GM19467 (cell line): Measurements from ENCODE around the gene ANKRD33B.
"Not testable (repeated sequence)": the region's sequence is repeated elsewhere in the genome, so short reads cannot be mapped to it uniquely, and the experiment has no call there.

ENCODE experiments used
- ATAC-seq: cut with Tn5 transposase; IDR thresholded peaks from one replicate; pipeline ENCODE4 v1.9.1; 2021; ENCODE audit warnings: mild to moderate bottlenecking, moderate library complexity; ENCODE audit not compliant: unreplicated experiment

ANKRD33B gene

DNA sequence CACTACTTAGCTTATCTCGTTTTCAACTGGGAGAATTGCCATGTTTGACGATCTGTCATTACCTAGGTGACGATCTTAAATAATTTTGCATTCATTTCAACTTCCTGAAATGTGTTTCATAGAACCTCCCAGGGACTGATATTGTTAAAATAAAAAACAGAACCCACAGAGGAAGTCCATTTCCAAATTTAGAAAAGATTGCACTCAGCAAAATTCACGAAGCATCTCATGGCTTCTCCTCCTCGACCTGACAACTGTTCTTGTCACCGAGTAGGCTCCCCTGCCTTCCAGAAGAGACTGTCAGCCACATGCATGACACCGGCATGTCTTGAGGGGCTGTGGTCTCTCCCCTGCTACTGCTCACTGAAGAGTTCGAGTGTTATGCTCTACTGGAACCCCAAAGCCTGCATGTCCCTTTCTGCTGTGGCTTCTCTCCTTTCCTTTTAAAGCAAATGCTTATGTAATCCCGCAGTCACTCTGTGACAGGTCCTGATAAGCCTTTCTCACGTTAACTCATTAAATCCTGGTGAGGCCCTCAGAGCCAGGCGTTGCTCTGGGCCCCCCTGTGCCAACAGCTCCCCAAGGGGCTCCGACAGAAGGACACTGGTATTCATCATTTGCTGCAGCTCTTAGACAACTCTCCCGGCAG is 26.8 kb upstream of the ANKRD33B start:
- no peak for ATAC-seq

DNA sequence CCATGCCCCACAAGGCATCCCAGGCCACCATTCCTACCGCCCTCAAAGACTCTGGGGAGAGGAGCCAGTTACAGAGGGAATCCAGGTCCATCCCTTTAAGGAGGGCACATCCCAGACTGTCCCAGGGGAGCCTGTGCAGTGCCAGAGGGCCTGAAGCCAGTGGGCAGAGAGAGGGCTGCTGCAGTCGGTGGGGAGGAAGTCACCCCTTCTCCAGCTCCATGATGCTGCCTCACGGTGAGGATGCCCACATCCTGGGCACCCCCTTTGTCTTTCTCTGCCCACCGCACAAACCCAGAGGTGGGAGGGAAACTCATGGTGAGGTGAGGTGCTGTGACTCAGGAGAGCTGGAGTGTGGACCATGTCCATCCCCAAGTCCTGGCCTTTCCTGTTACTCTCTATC is 26.2 kb upstream of the ANKRD33B start:
- ATAC-seq: no peak

DNA sequence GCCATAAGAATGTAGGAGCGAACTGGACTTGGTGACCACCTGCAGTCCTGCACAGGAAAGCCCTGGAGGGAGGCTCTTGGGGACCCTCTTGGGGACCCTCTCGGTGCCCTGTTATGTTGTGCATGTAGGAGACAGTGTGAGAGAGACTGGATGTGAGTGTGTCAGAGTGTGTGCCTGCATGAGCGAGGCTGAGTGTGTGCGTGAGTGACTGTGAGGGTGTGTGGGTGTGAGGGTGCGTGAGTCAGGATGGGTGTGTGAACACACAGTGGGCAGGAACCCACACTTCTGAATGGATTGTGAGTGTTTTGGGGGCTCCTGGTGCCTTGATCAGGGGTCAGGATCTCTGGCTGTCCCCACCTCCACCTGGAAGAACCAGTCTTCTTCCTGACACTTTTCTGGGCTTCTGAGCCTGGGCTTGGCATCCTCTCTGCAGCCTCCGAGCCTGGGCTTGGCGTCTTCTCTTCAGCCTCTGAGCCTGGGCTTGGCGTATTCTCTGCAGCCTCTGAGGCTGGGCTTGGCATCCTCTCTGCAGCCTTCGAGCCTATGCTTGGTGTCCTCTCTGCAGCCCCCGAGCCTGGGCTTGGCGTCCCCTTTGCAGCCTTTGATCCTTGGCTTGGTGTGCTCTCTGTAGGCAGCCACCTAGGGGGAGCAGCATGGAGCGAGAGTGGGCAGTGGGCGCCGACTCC is 25.6 kb upstream of the ANKRD33B start:
- no peak for ATAC-seq

DNA sequence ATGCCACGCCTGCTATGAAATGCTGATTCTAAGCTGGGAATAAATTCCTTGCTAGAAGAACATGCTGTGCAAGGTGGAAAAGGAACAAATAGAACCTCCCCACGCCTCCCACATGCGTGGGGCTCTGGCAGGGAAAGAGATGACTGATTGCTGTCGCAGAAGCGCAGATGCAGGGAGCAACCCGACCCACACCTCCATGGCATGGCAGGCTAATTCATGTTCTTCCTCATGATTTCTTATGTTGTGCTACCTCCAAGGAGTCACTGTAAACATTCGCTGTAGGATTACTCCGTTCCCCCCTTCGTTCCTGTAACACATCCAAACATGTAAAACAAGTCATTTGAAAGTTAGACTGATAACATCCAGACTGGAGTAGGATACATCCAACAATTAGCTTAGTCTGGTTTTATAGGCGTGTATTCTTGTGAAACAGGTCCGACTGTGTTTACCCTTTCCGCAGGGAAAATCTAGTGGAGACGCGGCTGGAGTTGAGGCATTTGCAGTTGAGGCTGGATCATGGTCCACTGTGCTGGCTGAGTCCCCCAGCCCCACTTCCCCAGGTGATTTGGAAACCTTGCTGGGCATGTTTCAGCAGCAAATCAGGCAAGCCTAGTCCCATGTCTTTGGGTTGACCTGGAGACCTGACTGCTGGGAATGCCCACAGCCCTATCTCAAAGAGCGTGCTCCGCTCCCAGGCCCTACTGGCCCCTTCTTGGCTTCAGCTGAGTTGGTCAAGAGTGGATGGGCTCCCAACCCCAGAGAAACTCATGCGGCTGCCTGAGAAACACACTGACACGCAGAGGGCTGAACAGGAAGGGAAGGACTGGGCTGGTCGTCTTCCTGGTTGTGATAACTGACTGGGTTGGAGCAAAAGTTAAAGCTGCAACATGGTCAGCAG is 24.8 kb upstream of the ANKRD33B start:
- ATAC-seq: no peak

DNA sequence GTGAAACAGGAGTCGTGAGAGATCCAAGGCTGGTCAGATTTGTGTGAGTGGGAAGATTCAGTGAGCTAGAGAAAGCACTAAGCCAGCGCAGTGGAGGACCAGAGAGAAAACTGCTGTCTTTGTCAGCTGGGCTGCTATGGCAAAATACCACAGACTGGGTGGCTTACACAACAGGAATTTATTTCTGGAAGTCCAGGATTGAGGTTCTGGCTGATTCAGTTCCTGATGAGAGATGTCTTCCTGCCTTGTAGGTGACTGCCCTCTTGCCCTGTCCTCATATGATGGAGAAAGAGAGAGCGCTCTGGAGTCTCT is 24.2 kb upstream of the ANKRD33B start:
- no peak for ATAC-seq

DNA sequence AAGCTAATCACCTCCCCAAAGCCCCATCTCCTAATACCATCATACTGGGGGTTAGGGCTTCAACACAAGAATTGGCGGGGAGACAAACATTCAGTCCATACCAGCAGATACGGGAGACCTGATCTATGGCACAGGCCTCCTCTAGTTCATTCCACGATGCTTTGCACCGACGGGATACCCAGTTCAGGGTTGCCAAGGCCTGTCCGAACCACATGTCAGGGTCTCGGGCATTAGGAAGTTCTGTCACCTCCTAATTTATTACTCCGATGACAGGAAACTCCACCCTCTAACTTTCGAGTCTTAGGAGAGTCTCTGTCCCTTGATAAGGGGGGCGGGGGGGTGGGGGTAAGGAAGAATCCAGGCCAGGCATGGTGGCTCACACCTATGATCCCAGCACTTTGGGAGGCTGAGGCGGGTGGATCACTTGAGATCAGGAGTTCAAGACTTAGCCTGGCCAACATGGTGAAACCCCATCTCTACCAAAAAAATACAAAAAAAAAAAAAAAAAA is 23.8 kb upstream of the ANKRD33B start:
- no peak for ATAC-seq

DNA sequence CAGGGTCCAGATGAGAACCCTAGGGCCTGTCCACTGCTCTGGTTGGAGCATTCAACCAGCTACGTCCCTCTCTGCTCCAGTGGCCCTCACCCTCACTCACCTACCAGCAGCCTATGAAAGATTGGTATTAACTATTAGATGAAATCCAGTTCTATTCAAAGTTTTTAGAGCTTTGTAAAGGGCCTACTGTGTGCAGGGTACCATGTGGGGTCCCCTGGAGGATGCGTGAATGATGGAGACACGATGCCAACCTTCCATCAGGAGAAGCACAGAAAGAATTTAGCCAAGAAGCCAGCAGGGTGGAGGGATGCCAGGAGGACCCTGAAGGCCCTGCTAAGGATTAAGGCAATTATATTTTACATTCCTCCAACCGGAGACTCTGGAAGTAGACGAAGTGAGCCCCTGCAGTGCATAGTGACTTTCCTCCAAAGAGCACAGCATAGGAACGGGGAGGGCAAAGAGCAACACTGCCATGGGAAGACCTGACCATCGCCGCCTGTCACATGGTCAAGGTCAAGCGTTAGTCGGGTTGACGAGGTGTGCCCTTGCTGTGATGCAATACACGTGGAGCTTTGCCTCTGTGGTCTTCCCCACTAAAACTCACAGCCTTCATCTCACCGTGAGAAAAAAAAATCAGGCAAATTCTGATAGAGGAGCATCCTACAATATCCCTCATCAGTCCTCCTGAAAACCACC is 22.8 kb upstream of the ANKRD33B start:
- no peak for ATAC-seq

DNA sequence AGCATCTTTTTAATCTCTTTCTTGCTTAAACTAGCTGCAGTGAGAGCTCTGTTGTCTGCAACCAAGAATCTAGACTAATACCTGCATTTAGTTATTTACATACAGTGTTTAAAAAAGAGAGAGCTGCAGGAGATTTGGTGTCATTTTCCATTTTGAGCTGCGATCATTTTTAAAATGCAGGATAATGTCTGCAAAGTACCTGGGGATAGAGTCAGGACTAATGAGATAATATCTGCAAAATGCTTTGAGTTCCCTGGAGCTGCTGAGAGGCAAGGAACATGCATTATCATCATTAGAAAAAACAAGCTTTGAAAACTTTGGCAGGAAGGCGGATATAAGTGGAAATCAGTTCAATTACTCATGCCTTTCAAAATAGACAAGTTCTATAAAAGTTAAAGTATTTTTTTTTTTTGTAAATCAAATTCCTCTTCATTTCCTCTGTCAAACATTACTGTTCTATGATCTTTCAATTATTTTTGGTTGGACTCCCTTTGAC is 21.8 kb upstream of the ANKRD33B start:
- no peak for ATAC-seq

DNA sequence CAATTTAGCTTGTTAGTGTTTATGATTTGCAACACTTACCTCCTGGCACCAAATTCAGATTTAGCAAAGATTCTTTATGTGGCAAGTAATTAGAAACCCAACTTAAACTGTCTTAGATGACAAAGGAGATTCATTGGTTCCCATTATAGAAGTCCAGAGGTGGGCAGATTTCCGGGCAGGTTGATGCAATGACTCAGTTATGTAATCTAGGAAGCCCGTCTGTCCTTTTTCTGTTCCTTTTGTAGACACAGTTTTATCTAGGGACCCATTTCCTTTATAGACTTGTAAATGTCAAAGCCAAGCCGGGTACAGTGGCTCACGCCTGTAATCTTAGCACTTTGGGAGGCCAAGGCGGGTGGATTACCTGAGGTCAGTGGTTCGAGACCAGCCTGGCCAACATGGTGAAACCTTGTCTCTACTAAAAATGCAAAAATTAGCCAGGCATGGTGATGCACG is 20.3 kb upstream of the ANKRD33B start:
- no peak for ATAC-seq

DNA sequence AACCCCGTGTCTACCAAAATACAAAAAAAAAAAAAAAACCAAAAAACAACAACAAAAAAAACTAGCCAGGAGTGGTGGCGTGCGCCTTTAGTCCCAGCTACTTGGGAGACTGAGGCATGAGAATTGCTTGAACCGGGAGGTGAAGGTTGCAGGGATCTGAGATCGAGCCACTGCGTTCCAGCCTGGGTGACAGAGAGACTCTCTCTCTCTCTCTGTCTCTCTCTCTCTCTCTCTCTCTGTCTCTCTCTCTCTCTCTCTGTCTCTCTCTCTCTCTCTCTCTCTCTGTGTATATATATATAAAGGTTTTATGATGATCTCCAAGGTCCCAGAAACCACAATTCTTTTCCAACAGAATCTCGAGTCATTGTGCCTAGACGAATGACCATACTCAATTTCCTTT is 18.8 kb upstream of the ANKRD33B start:
- ATAC-seq: no peak

DNA sequence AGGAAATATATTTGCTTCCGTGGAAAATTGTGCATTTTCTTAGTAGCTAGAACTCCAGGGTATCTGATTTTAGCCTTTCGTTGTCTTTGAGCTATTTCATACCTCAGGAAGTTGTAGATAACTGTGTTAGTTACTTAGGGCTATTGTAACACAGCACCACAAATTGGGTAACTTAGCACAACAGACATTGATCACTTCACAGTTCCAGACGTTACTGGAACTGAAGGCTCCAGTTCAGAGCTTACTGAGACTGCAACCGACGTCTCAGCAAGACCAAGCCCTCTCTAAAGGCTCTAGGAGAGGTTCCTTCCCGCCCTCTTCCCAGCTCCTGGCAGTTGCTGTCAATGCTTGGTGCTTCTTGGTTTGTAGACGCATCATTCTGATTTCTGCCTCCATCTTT is 17.7 kb upstream of the ANKRD33B start:
- no peak for ATAC-seq

DNA sequence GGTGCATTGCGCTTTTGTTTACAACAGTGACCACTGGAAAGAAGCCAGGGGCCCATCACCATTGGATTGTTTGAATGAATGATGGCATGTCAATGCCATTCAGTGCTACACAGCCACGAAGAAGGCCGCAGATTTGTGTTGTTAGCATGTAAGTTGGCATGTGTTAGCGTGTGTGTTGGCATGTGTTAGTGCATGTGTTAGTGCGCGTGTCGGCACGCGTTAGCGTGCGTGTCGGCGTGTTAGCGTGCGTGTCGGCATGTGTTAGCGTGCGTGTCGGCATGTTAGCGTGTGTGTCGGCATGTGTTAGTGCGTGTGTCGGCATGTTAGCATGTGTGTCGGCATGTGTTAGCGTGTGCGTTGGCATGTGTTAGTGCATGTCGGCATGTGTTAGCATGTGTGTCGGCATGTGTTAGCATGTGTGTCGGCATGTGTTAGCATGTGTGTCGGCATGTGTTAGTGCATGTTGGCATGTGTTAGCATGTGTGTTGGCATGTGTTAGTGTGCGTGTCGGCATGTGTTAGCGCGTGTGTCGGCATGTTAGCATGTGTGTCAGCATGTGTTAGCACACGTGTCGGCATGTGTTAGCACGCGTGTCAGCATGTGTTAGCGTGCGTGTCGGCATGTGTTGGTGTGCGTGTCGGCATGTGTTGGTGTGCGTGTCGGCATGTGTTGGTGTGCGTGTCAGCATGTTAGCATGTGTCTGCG is 15.3 kb upstream of the ANKRD33B start:
- ATAC-seq: no peak

DNA sequence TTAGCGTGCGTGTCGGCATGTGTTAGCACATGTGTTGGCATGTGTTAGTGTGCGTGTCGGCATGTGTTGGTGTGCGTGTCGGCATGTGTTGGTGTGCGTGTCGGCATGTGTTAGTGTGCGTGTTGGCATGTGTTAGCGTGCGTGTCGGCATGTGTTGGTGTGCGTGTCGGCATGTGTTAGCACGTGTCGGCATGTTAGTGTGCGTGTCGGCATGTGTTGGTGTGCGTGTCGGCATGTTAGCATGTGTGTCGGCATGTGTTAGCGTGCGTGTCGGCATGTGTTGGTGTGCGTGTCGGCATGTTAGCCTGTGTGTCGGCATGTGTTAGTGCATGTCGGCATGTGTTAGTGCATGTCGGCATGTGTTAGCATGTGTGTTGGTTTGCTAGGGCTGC is 14.8 kb upstream of the ANKRD33B start:
- ATAC-seq: not testable (repeated sequence)

DNA sequence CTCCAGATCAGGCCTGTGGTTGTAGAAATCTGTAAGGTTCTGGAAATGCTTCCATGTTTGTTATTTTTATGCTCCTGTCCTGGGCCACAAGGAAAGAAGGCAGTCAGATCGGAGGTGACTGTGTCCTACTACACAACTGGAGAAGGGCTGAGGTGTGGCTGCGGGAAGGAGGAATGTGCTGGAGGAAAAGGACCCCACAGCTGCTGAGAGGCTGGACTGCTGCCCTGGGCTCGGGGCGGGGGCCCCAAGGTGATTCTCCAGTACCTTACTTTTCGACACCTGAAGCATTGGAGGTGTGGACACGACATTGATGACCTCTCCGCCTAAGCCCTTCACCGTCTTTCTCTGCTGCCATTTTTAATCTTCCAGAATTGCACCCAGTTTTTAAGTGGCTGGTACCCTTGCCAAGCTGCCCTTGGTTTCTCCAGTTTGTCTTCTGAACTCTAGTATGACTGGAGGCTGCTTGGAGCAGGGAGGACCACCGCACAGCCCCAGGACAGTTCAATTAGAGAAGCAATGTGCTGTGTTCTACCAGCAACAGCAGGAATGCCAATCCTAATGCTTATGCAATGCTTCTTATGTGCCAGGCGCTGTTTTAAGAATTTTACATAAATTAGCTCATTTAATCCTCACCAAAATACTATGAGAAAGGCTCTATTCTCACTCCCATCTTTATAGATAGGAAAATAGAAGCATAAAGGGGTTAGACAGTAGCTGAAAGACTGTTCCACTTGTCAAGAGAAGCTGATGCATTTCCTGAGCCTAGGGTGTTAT is 13.5 kb upstream of the ANKRD33B start:
- ATAC-seq: no peak

DNA sequence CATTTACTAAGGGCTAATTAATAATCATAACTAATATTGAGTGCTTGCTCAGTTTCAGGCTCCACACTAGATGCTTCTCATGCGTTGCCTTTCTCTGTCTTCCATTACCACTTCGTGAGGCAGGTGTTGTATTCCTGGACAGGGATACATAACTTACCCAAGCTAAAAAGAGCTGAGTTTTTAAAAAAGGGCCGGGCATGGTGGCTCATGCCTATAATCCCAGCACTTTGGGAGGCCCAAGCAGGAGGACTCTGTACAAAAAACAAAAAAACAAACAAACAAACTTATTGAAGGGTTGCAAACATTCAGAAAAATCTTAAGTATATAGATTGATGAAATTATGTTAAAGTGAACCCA is 12.1 kb upstream of the ANKRD33B start:
- no peak for ATAC-seq

DNA sequence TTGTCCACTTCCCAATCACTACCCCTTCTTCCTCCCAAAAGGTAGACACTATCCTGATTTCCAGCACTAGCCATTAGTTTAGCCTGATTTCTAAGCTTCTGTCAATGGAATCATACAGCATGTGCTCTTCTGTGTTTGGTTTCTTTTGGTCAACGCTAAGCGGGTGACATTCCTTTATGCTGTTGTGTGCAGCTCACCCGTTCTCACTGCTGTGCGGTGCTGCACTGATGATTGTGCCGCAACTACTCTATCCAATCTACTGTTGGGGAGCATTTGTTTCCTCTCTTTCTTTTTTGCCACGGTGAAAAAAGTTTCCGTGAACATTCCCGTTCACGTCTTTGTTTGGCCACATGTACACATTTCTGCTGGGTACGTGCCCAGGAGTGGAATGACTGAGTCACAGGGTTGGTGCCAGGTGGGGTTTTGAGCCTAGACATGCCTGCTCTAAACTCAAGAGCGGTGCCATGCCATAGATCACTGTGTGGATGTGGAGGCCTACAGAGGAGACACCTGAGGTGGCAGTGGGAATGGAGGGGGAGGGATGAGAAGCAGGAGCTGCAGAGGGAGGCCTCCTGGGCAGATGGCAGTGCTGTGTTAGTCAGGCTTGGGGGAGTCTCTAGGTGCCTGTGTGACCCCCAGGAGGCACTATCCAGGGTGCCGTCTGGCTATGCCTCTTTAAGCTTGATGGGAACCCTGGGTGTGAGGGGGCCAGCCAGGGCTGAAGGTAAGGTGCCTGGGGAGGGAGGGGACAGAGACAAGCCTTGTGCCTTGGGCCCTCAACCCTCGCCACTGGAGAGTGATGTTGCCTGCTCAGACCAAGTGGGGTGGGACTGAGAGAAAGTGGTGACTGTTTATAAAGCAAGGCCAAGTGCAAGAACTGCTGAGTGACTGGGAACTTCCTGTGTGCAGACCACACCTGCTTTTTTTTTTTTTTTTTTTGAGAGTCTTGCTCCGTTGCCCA is 11.4 kb upstream of the ANKRD33B start:
- ATAC-seq: peak; percentile 64

DNA sequence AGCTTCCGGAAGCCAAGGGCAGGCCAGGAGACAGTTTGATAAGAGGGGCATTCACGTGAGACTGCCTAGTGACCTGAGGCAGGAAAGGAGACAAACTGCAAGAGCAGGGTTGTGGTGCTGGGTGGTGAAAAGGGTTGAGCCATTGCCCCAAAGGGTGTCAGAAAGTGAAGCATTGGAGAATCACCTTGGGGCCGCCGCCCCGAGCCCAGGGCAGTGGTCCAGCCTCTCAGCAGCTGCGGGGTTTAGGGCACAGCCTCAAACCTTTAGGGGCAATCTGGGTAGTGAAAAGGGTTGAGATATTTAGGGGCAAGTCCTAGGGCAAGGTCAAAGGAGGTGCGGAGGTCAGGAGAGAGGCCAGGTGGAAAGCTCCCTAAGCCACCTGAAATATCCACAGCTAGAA is 10.4 kb upstream of the ANKRD33B start:
- ATAC-seq: no peak

DNA sequence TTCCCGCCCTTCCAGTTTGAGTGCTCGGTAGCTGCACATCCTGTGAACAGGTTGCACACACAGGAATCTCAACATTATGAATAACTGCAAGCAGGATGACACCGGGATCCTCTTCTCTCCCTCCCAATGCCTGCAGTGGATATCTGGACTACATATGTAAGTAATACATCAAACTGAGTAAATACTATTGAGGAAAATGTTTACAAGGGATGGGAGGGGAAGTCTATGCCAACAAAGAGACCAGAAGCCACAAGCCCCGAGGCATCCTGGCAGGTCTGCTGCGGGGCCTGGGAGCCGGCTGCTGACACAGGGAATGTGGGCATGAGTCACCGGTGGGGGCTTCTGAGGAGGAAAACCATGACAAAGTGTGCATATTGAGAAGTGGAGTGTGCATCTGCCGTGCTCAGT is 8.6 kb upstream of the ANKRD33B start:
- no peak for ATAC-seq
